Lower leg skin (tissue), 3 donors: ENCODE data around the gene TMEM135.

Experiments used
- POLR2A ChIP-seq, 2 donors: fragments of 450-650 bp; IDR thresholded peaks; one replicate each; pipeline ENCODE4 v1.6.1; 2016 to 2017; ENCODE audit warnings: antibody characterized with exemption in 2 of 2, mild to moderate bottlenecking in 1 of 2, moderate library complexity in 1 of 2
- TF ChIP-seq, protein P1 (sequence below), 3 donors: fragments of 450-650 bp; IDR thresholded peaks; one replicate each; pipeline ENCODE4 v1.5.1; 2016; ENCODE audit warnings: antibody characterized with exemption in 3 of 3, mild to moderate bottlenecking in 3 of 3, moderate library complexity in 2 of 3

DNA sequence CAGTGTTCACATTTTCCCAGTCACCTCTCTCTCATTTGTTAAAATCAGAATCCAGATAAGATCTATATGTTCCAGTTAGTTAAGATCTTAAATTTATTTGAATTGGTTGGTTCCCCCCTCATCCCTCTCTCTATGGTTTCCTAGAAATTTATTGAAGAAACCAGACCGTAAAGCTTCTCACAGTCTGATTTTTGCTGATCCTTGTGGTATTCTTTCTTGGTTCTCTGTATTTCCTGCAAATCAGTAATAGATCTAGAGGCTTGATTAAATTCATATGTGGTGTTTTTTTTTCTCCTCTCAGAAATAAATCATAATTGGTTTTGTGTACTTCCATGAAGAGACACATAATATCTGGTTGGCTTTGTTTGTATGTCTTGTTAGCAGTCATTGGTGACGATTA lies 147.5 kb downstream of the TMEM135 start:
- no peak for TF ChIP-seq POLR2A (IDR thresholded peaks at IDR 0.05)
- TF ChIP-seq, protein P1, sequence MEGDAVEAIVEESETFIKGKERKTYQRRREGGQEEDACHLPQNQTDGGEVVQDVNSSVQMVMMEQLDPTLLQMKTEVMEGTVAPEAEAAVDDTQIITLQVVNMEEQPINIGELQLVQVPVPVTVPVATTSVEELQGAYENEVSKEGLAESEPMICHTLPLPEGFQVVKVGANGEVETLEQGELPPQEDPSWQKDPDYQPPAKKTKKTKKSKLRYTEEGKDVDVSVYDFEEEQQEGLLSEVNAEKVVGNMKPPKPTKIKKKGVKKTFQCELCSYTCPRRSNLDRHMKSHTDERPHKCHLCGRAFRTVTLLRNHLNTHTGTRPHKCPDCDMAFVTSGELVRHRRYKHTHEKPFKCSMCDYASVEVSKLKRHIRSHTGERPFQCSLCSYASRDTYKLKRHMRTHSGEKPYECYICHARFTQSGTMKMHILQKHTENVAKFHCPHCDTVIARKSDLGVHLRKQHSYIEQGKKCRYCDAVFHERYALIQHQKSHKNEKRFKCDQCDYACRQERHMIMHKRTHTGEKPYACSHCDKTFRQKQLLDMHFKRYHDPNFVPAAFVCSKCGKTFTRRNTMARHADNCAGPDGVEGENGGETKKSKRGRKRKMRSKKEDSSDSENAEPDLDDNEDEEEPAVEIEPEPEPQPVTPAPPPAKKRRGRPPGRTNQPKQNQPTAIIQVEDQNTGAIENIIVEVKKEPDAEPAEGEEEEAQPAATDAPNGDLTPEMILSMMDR (IDR thresholded peaks at IDR 0.05): no peak
